Epithelial cell of umbilical artery (primary cell): ENCODE measurements around the gene CCDC188. TPM values are rescaled to one million over a fixed set of nuclear protein-coding genes. Genes with fewer than 3 reads are reported as not detected.

Experiments
- total RNA-seq: library from RNA; depleted of rRNA; stranded (reverse); fragments of >200 nt; gene quantifications from 2 replicates; pipeline ENCODE4 v1.2.3, GENCODE V29; 2014

Gene CCDC188
- total RNA-seq: 0.97 and 3.3 TPM in 2 replicates

DNA sequence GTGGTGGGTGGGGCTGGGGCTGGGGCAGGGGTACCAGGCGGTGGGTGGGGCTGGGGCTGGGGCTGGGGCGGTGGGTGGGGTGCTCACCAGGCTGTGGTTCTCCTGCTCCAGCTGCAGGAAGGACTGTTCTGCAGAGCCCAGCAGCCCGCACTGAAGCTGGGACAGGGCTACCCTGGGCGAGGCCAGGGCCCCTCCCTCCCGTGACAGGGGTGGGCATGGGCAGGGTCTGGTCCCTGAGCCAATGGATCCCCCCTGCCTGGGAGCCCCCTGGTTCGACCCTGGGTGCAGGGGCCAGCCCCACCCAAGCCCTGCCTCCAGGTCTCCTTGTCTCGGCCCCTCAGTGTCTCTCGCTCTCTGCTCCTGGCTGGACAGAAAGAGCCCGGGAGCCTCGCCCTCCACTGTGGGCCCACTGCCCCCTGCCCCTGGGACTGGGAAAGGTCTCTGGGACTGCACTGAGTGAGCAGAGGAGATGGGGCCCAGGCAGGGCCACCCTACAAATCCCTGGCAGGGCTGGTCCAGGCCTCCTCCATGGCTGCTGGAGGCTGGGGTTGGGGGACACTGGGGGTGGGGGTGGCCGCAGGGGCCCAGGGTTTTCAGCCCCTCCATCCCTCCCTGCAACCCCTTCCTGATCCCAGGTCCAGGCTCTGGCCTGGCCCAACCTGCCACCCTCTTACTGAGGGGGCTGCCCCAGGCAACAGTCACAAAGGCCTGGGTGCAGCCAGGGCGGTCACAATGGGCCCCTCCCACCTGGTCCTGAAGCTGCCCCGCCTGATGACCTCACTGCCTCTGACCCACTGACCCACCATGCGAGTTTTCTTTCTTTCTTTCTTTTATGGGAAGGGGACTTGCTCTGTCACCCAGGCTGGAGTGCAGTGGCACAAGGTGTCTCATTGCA is at the start of gene CCDC188:
Gene CCDC188, minus strand, starts transcription at position 675 of the 895 bp plus-strand sequence. Its CDS starts 69 bp downstream, at position 606.

DNA sequence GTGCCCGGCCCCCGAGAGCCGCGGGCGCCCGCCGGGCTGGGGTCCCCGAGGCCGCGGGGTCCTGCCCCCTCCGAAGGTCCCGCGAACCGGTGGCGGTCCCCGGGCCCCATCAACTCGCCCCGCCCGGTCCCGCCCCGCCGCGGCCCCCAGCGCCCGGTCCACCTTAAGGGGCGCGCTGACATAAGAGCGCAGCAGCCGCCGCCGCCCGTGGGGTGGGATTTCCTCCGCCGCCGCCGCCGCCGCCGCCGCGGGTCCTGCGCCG is 19.3 kb downstream of the CCDC188 start, which contains the start of gene ZDHHC8:
Gene ZDHHC8, plus strand, starts transcription at position 208 of the 262 bp plus-strand sequence. CDS start 144 bp downstream, outside the sequence.

DNA sequence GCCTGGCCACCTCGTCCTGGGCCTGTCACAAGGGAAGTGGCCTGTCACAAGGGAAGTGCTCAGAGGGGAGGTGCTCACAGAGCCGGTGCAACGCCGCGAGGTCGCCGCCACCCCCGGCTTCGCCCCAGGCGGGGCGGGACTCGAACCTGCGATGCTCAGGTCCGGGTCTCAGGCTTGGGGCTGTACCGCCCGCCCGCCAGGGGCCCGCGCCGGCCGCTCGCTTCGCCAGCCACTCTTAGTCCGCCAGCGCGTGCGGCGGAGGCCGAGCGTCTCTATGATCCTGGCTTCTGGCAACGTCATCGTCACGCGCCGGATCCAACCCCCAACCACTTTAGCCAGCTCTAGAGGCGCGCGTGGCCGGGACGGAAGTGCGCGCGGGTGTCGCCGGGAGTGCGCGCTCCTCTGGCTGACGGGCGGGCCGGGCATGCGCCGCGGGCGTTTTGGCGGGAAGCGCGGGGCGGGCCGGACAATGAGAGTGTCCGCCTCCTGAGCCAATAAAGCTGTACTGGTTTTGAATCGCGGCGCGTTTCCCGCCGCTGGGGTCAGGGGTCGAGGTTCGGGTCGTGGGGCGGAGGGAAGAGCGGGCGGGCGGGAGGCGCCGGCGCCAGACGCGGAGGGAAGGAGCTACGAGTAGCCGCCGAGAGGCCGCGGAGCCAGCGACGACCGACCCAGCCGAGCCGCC is 33.8 kb downstream of the CCDC188 start, which contains the start of gene TRMT2A:
Gene TRMT2A, minus strand, starts transcription at position 276 of the 682 bp plus-strand sequence. CDS start 320 bp downstream, outside the sequence.

DNA sequence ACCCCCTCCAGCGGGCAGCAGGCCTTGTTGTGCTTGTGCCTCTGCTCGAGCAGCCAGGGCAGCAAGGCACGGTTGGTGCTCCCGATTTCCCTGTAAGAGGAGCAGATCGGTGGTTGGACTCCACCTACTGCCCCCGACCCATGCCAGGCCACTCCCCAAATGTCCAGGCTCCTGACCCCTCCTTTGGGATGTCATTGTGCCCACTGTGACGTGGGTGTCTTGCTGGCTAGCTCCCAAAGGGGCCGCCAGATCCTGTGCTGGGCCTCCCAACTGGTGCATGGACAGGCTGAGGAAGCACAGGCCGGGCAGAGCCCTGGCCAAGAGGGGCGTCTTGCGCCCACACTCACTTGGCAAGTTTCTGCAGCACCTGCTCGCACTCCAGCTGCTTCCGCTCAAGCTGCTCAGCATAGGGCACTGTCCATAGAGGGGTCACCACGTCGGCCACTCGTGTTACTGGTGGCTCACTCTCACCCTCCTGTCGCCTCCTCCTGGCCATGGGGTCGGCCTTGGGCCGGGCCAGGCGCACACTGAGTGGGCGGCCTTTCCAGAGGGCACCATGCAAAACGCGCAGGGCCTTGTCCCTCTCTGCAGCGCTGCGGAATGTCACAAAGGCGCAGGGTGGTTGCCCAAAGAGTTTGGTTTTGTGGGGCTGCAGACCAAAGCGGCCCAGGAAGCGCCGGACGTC is 35.0 kb downstream of the CCDC188 start, which contains the start of gene RANBP1:
Gene RANBP1, plus strand, starts transcription at position 414 of the 685 bp plus-strand sequence. Its CDS starts 81 bp downstream, at position 495.

Other genes starting within 250 kb of the CCDC188 start
- gene COMT, start 209.3 kb downstream of the CCDC188 start, total RNA-seq: 242 and 256 TPM in 2 replicates
- 220 and 237 TPM in 2 replicates for gene TXNRD2, start 209.2 kb downstream of the CCDC188 start, total RNA-seq
- 59.1 and 103 TPM in 2 replicates for gene ARVCF, start 134.2 kb downstream of the CCDC188 start, total RNA-seq
- 43.2 and 54.6 TPM in 2 replicates for gene TANGO2, start 129.9 kb downstream of the CCDC188 start, total RNA-seq
- gene DGCR8, start 70.8 kb downstream of the CCDC188 start, total RNA-seq: 24.8 and 26.0 TPM in 2 replicates
- 276 and 841 TPM in 2 replicates for gene RANBP1, start 35.0 kb downstream of the CCDC188 start, total RNA-seq
- gene TRMT2A, start 33.8 kb downstream of the CCDC188 start, total RNA-seq: 42.2 and 45.1 TPM in 2 replicates
- 5.5 and 6.2 TPM in 2 replicates for gene ZDHHC8, start 19.3 kb downstream of the CCDC188 start, total RNA-seq
- gene RTN4R, start 117.3 kb upstream of the CCDC188 start, total RNA-seq: 0.61 and 0.65 TPM in 2 replicates
- gene DGCR6L, start 169.0 kb upstream of the CCDC188 start, total RNA-seq: 54.4 and 57.8 TPM in 2 replicates
- 12.7 and 13.7 TPM in 2 replicates for gene ZNF74, start 243.1 kb upstream of the CCDC188 start, total RNA-seq